Transverse colon (tissue), 4 donors: ENCODE data around the gene C16orf96. TPM values are rescaled to one million over a fixed set of nuclear protein-coding genes. Genes with fewer than 3 reads are reported as not detected.

ENCODE experiments used
- DNase-seq: peaks from one replicate; pipeline ENCODE4 v3.0.0-alpha.2; 2019
- H3K27ac ChIP-seq, 4 donors: fragments of 200-600 bp; sonication (generic); 2 replicates each; pipeline ENCODE4 v1.5.1; 2016 to 2018; ENCODE audit warnings: inconsistent platforms in 4 of 4
- H3K27me3 ChIP-seq: fragments of 200-600 bp; sonication (generic); 2 replicates; pipeline ENCODE4 v1.5.1; 2017; ENCODE audit warnings: inconsistent platforms
- H3K36me3 ChIP-seq, 4 donors: fragments of 200-600 bp; sonication (generic); 2 replicates each; pipeline ENCODE4 v1.5.1; 2017 to 2019; ENCODE audit warnings: inconsistent platforms in 4 of 4
- H3K4me1 ChIP-seq, 4 donors: fragments of 200-600 bp; sonication (generic); 2 replicates each; pipeline ENCODE4 v1.5.1; 2017 to 2020; ENCODE audit warnings: inconsistent platforms in 4 of 4
- H3K4me3 ChIP-seq, 4 donors: fragments of 200-600 bp; sonication (generic); 1 replicate in 1 of 4; 2 replicates in 3 of 4; pipeline versions ENCODE4 v1.5.1 to v1.6.1; 2017 to 2019; ENCODE audit warnings: inconsistent platforms in 4 of 4
- H3K9me3 ChIP-seq, 2 donors: fragments of 200-600 bp; sonication (generic); 2 replicates each; pipeline ENCODE4 v1.5.1; 2017 to 2019; ENCODE audit warnings: inconsistent platforms in 2 of 2
- CTCF ChIP-seq, 5 experiments: fragments of 200-600 bp in 3 of 5; fragments of 450-650 bp in 2 of 5; sonication (generic) in 3 of 5; IDR thresholded peaks; 1 replicate in 2 of 5; 2 replicates in 3 of 5; pipeline ENCODE4 v1.5.1; 2016 to 2017; ENCODE audit warnings: antibody characterized with exemption in 5 of 5, inconsistent platforms in 3 of 5, mild to moderate bottlenecking in 2 of 5, moderate library complexity in 1 of 5
- EP300 ChIP-seq: sonication (generic); formaldehyde crosslinking; IDR thresholded peaks from one replicate; pipeline ENCODE4 v1.6.1; 2017; ENCODE audit warnings: antibody characterized with exemption, low read depth
- POLR2A ChIP-seq: fragments of 450-650 bp; IDR thresholded peaks from one replicate; pipeline ENCODE4 v1.6.1; 2016; ENCODE audit warnings: antibody characterized with exemption, mild to moderate bottlenecking, moderate library complexity
- POLR2AphosphoS5 ChIP-seq, 3 donors: sonication (generic); formaldehyde crosslinking; IDR thresholded peaks; one replicate each; pipeline ENCODE4 v1.6.1; 2016; ENCODE audit warnings: antibody characterized with exemption in 3 of 3
- WGBS, 2 donors: methylation state at CpG; one replicate each; pipeline ENCODE4 v1.1.5; 2018; ENCODE audit warnings: low coverage in 1 of 2; 5-methylcytosine and 5-hydroxymethylcytosine counted together
- in situ Hi-C, 4 donors: fragments of 200-750 bp; cut with MboI; loops; one replicate each; pipeline versions ENCODE4 v1.15.0 to v1.15.1; 2017; ENCODE audit warnings: low sequenced_read_pairs in 3 of 4, low pct_ligation_motif_present in 1 of 4, low pct_unique_long_range_greater_than_20kb in 1 of 4
- intact Hi-C: fragments of 100-400 bp; cut with DNase I; formaldehyde crosslinking; loops from one replicate; pipeline ENCODE4 v1.15.1; 2023; ENCODE audit warnings: low total_unique reads
- total RNA-seq, 4 donors: library from RNA; depleted of rRNA; stranded (reverse); fragments of >200 nt; gene quantifications; one replicate each; pipeline ENCODE4 v1.1.0, GENCODE V29; 2016

The C16orf96 gene
- total RNA-seq, 4 donors from 2014 or later, result not detected

- TF ChIP-seq POLR2AphosphoS5 (IDR thresholded peaks at IDR 0.05) (no peak), CTCF (IDR thresholded peaks at IDR 0.05) (no peak), EP300 (no peak), POLR2A (no peak)
- H3K27me3 ChIP-seq, result peaks cover 4% of the 10 kb centered on the region
- H3K9me3 ChIP-seq, result no peaks in the 10 kb centered on the region
- no peak for DNase-seq
- no peak overlapping the region for H3K4me3 ChIP-seq
- no peak overlapping the region for H3K27ac ChIP-seq
- WGBS, 2 donors, result no CpG with 5 or more reads among the region's 8 CpGs
- H3K36me3 ChIP-seq, result no peaks in the 10 kb centered on the region
- H3K4me1 ChIP-seq, result peaks cover 3 to 7% (median 5%) of the 10 kb centered on the region in 4 donors
- in situ Hi-C loops (no loop called here), intact Hi-C loops (no loop called here)
These were observed 46.2 kb downstream of the C16orf96 start for GRCh38 chr16:4602331-4602730.

GRCh38 chr16:4603624-4604170, 47.6 kb downstream of the C16orf96 start:
- peaks cover 4% of the 10 kb centered on the region for H3K27me3 ChIP-seq
- TF ChIP-seq CTCF (IDR thresholded peaks at IDR 0.05) (no peak), POLR2AphosphoS5 (IDR thresholded peaks at IDR 0.05) (no peak), POLR2A (no peak), EP300 (no peak)
- intact Hi-C loops, result no loop called here
- in situ Hi-C loops, result no loop called here
- 8 to 51% methylated on average over 4 to 13 of the region's 13 CpGs for WGBS, 2 donors
- H3K27ac ChIP-seq, result no peak overlapping the region
- no peak for DNase-seq
- peaks cover 3 to 7% (median 5%) of the 10 kb centered on the region in 4 donors for H3K4me1 ChIP-seq
- no peak overlapping the region for H3K4me3 ChIP-seq
- no peaks in the 10 kb centered on the region for H3K9me3 ChIP-seq
- peaks cover 0 to 6% (median 0%) of the 10 kb centered on the region in 4 donors for H3K36me3 ChIP-seq

- in situ Hi-C loops (no loop called here), intact Hi-C loops (no loop called here)
- TF ChIP-seq POLR2A, result no peak
- no peak for TF ChIP-seq POLR2AphosphoS5 (IDR thresholded peaks at IDR 0.05)
- TF ChIP-seq EP300, result no peak
- TF ChIP-seq CTCF (IDR thresholded peaks at IDR 0.05), result no peak
- DNase-seq, result no peak
- 69% methylated on average over 15 of the region's 15 CpGs; no CpG with 5 or more reads in 1 of the 2 donors for WGBS, 2 donors
- Histone ChIP-seq H3K36me3 (peaks cover 0 to 10% (median 0%) of the 10 kb centered on the region in 4 donors), H3K27ac (no peak overlapping the region), H3K27me3 (peaks cover 4% of the 10 kb centered on the region), H3K4me3 (no peak overlapping the region), H3K4me1 (peaks cover 3 to 7% (median 5%) of the 10 kb centered on the region in 4 donors), H3K9me3 (no peaks in the 10 kb centered on the region)
These were observed 48.3 kb downstream of the C16orf96 start for GRCh38 chr16:4604401-4604800.

- no peaks in the 10 kb centered on the region for H3K9me3 ChIP-seq
- peaks cover 4 to 9% (median 6%) of the 10 kb centered on the region in 4 donors for H3K4me1 ChIP-seq
- no peak for TF ChIP-seq POLR2AphosphoS5 (IDR thresholded peaks at IDR 0.05)
- TF ChIP-seq CTCF (IDR thresholded peaks at IDR 0.05), result no peak
- TF ChIP-seq POLR2A, result no peak
- no peak for TF ChIP-seq EP300
- peaks cover 4% of the 10 kb centered on the region for H3K27me3 ChIP-seq
- no peak for DNase-seq
- H3K36me3 ChIP-seq, result peaks cover 0 to 10% (median 0%) of the 10 kb centered on the region in 4 donors
- intact Hi-C loops, result no loop called here
- no peak overlapping the region for H3K4me3 ChIP-seq
- no peak overlapping the region for H3K27ac ChIP-seq
- in situ Hi-C loops, result no loop called here
- WGBS, 2 donors, result 76 to 78% methylated on average over 7 to 9 of the region's 9 CpGs
These were observed 50.2 kb downstream of the C16orf96 start for GRCh38 chr16:4606354-4606753.
